AG10803 (cell line): ENCODE results near the gene COL6A3.

Experiments
- DNase-seq: peaks from one replicate; pipeline ENCODE4 v3.0.0; 2010; ENCODE audit warnings: low read depth
- H3K4me3 ChIP-seq: 2 replicates; pipeline ENCODE4 v1.5.1; 2011; ENCODE audit warnings: mild to moderate bottlenecking, low read length, control low read depth
- CTCF ChIP-seq: conservative IDR thresholded peaks from 2 replicates; pipeline ENCODE4 v1.5.1; 2011; ENCODE audit warnings: mild to moderate bottlenecking, low read length, control low read depth, inconsistent platforms

The COL6A3 gene

GRCh38 chr2:237353215-237353614 lies 60.7 kb downstream of the COL6A3 start:
- DNase-seq: no peak

GRCh38 chr2:237352279-237352845 lies 61.6 kb downstream of the COL6A3 start:
- peak; percentile 47 for DNase-seq
- no peak overlapping the region for H3K4me3 ChIP-seq
- no peak; the same call in 1 of the 2 replicates for TF ChIP-seq CTCF

More at GRCh38 chr2:237353215-237353614, 60.7 kb downstream of the COL6A3 start:
- TF ChIP-seq CTCF: no peak
- H3K4me3 ChIP-seq: no peak overlapping the region

GRCh38 chr2:237351796-237352195 lies 62.2 kb downstream of the COL6A3 start:
- no peak for DNase-seq
- H3K4me3 ChIP-seq: no peak overlapping the region
- TF ChIP-seq CTCF: no peak

- no peak for TF ChIP-seq CTCF
- H3K4me3 ChIP-seq: no peak overlapping the region
- DNase-seq: no peak
Measured at GRCh38 chr2:237351046-237351445, 62.9 kb downstream of the COL6A3 start.

GRCh38 chr2:237350597-237350996 lies 63.4 kb downstream of the COL6A3 start:
- H3K4me3 ChIP-seq: no peak overlapping the region
- DNase-seq: no peak
- TF ChIP-seq CTCF: no peak

GRCh38 chr2:237350070-237350469 lies 63.9 kb downstream of the COL6A3 start:
- H3K4me3 ChIP-seq: no peak overlapping the region
- no peak for DNase-seq
- TF ChIP-seq CTCF: no peak

GRCh38 chr2:237348281-237348865 lies 65.6 kb downstream of the COL6A3 start:
- DNase-seq: no peak
- H3K4me3 ChIP-seq: no peak overlapping the region
- TF ChIP-seq CTCF: no peak
